RWPE2 (cell line): ENCODE data around the gene TF.

Experiments
- ATAC-seq: fragments of 200-7000 bp; cut with Tn5 transposase; 3 replicates; pipeline ENCODE4 v1.9.1; 2021; ENCODE audit warnings: low read depth
- DNase-seq: peaks from one replicate; pipeline ENCODE4 v3.0.0-alpha.2; 2020; ENCODE audit warnings: low spot score
- H3K27ac ChIP-seq: fragments of 450-650 bp; 2 replicates; pipeline ENCODE4 v1.5.1; 2017; ENCODE audit warnings: mild to moderate bottlenecking; ENCODE audit not compliant: poor library complexity, severe bottlenecking
- H3K27me3 ChIP-seq: fragments of 250-450 bp; sonication (Bioruptor Pico); 2 replicates; pipeline ENCODE4 v1.5.1; 2021; ENCODE audit warnings: mild to moderate bottlenecking, moderate library complexity; ENCODE audit not compliant: insufficient read depth, poor library complexity, severe bottlenecking
- H3K36me3 ChIP-seq: fragments of 250-450 bp; sonication (Bioruptor Pico); 2 replicates; pipeline ENCODE4 v1.5.1; 2020; ENCODE audit warnings: low read depth, mild to moderate bottlenecking, moderate library complexity
- H3K4me1 ChIP-seq: fragments of 250-450 bp; sonication (Bioruptor Pico); 2 replicates; pipeline ENCODE4 v1.5.1; 2021; ENCODE audit warnings: mild to moderate bottlenecking, moderate library complexity; ENCODE audit not compliant: insufficient read depth, poor library complexity, severe bottlenecking
- H3K4me3 ChIP-seq: fragments of 250-450 bp; sonication (Bioruptor Pico); 2 replicates; pipeline ENCODE4 v1.5.1; 2021; ENCODE audit warnings: mild to moderate bottlenecking, moderate library complexity; ENCODE audit not compliant: severe bottlenecking
- H3K9me3 ChIP-seq: fragments of 250-450 bp; sonication (Bioruptor Pico); 2 replicates; pipeline ENCODE4 v1.5.1; 2021; ENCODE audit warnings: mild to moderate bottlenecking, moderate library complexity; ENCODE audit not compliant: severe bottlenecking
- TF ChIP-seq, protein P1 (sequence below): fragments of 450-650 bp; IDR thresholded peaks from one replicate; pipeline ENCODE4 v1.5.1; 2017; ENCODE audit warnings: mild to moderate bottlenecking, moderate library complexity; ENCODE audit not compliant: poor library complexity, severe bottlenecking

Gene TF

DNA sequence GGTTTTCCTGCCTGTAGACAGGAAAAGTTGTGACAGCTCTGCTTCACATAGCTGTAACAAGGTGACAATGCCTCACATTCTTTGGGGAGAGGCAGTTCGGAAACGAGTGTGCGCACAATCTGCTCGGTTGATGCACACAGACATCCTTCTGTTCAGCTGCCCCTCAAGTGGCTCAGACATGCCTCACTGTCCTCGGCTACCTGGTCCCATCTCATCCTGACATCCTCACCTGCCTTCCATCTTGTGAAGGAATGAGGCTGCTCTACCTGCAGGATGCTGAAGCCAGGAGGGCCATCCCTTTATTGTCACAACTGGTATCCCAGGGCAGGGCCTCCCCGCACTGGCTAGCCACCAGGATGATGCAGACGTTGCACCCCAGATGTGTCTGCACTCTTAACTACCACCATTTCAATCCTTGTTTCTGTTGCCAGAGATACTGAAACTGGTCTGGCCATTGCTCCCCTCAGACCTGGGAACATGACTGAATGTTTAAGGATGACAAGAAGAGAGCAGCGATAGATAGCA lies 78.8 kb downstream of the TF start:
- no peaks in the 10 kb centered on the region for H3K27me3 ChIP-seq
- no peaks in the 10 kb centered on the region for H3K4me1 ChIP-seq
- H3K4me3 ChIP-seq = no peak overlapping the region
- H3K9me3 ChIP-seq = no peaks in the 10 kb centered on the region
- TF ChIP-seq, protein P1, sequence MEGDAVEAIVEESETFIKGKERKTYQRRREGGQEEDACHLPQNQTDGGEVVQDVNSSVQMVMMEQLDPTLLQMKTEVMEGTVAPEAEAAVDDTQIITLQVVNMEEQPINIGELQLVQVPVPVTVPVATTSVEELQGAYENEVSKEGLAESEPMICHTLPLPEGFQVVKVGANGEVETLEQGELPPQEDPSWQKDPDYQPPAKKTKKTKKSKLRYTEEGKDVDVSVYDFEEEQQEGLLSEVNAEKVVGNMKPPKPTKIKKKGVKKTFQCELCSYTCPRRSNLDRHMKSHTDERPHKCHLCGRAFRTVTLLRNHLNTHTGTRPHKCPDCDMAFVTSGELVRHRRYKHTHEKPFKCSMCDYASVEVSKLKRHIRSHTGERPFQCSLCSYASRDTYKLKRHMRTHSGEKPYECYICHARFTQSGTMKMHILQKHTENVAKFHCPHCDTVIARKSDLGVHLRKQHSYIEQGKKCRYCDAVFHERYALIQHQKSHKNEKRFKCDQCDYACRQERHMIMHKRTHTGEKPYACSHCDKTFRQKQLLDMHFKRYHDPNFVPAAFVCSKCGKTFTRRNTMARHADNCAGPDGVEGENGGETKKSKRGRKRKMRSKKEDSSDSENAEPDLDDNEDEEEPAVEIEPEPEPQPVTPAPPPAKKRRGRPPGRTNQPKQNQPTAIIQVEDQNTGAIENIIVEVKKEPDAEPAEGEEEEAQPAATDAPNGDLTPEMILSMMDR = no peak
- H3K27ac ChIP-seq = no peak overlapping the region
- DNase-seq (no peak), ATAC-seq (no peak)
- H3K36me3 ChIP-seq = peaks cover 31% of the 10 kb centered on the region

DNA sequence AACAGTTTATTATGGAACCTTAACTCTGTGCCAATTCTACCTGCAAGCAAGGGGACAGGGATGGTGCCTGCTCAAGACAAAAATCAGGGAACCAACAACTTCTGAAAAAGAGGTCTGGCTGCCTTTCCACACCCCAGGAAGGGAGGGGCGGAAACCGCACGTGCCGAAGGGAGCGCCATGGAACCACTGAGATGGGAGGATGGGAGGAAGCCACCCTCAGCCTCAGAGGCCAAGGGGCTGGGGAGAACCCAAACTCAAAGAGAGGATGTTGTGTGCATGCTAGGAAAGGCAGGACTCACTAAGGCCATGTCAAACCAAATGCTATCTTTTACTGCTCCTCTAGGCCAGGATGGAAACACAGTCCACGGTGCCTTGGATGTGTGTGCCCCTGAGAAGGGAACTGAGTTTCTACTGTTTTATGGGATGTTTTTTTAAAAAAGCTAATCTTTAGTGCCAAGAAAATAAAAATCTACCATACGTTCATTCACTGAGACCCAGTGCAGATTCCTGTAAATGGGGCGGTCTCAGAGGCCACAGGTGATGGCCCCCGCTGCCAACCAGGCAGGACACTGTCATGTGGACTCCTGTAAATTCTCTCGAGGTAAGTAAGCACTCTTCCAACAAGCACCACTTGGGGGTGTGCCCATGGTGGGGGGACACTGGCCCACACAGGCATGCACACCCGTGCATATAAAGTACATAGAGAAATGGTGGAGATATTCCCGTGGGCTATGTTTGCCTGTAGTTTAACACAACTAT lies 80.0 kb downstream of the TF start:
- ATAC-seq = no peak
- Histone ChIP-seq H3K27ac (no peak overlapping the region), H3K9me3 (no peaks in the 10 kb centered on the region), H3K27me3 (no peaks in the 10 kb centered on the region), H3K4me1 (no peaks in the 10 kb centered on the region), H3K36me3 (peaks cover 20% of the 10 kb centered on the region), H3K4me3 (no peak overlapping the region)
- no peak for DNase-seq
- TF ChIP-seq, protein P1 = no peak

DNA sequence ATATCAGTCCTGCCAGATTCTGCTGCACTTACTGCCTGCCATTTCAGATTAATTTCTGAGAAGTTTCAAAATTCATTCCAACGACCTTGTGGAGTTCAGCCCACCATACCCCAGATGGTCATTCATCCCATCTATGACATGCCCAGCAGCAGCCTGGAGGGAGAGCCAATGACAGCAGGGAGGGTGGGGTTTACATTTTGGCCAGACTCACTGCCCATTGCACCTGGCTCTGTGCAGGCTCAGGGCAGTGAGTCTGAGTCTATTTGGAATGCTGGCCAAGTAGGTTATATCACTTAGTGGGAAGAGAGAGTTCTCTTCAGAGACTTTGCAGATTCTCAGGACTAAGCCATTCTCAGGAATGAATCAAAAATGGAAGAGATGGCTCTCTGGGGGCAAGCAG lies 80.9 kb downstream of the TF start:
- H3K4me3 ChIP-seq = no peak overlapping the region
- no peaks in the 10 kb centered on the region for H3K4me1 ChIP-seq
- TF ChIP-seq, protein P1 = no peak
- ATAC-seq (no peak), DNase-seq (no peak)
- H3K9me3 ChIP-seq = no peaks in the 10 kb centered on the region
- peaks cover 15% of the 10 kb centered on the region; the same call in 1 of the 2 replicates for H3K36me3 ChIP-seq
- H3K27me3 ChIP-seq = no peaks in the 10 kb centered on the region
- H3K27ac ChIP-seq = no peak overlapping the region

DNA sequence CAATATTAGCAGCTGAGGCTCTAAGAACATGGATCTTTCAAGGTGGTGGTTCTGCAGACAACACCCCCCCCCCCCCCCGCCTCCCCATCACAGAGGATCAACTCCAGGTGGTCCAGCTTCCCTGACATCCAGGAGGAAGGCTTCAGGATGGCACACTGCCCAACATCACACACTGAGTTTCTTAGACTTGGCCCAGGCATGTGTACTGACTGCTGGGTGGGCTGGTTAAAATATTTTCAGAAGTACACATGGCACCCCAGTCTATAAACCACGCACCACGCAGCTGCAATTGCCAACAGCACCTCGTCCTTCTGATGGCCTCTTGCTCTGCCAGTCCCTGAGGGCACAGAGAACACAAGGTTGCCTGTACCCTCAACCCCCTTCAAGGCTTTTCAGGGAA lies 81.5 kb downstream of the TF start:
- H3K4me3 ChIP-seq = no peak overlapping the region
- no peaks in the 10 kb centered on the region for H3K9me3 ChIP-seq
- peaks cover 9% of the 10 kb centered on the region; the same call in 1 of the 2 replicates for H3K36me3 ChIP-seq
- TF ChIP-seq, protein P1 = no peak
- DNase-seq = no peak
- no peak for ATAC-seq
- H3K27me3 ChIP-seq = no peaks in the 10 kb centered on the region
- H3K4me1 ChIP-seq = no peaks in the 10 kb centered on the region
- H3K27ac ChIP-seq = no peak overlapping the region
